HepG2 (cell line): ENCODE measurements around the gene ERRFI1. TPM values are rescaled to one million over a fixed set of nuclear protein-coding genes. Genes with fewer than 3 reads are reported as not detected.

Source experiments
- BCL6 ChIP-seq: IDR thresholded peaks from 2 replicates; pipeline ENCODE4 v1.6.1; 2016; ENCODE audit warnings: missing genetic modification reagents, missing compliant biosample characterization
- CENPX ChIP-seq: sonication (generic); formaldehyde crosslinking; IDR thresholded peaks from 2 replicates; pipeline ENCODE4 v1.9.0; 2021; ENCODE audit warnings: mild to moderate bottlenecking, missing genetic modification reagents, moderate library complexity
- CSRNP1 ChIP-seq: sonication (generic); formaldehyde crosslinking; IDR thresholded peaks from 2 replicates; pipeline ENCODE4 v1.8.1; 2023; ENCODE audit warnings: mild to moderate bottlenecking, missing genetic modification reagents
- KDM5B ChIP-seq: sonication (generic); formaldehyde crosslinking; IDR thresholded peaks from 2 replicates; pipeline ENCODE4 v1.4.0; 2020; ENCODE audit warnings: missing genetic modification reagents, mild to moderate bottlenecking, borderline replicate concordance
- KLF11 ChIP-seq: IDR thresholded peaks from 2 replicates; pipeline ENCODE4 v1.6.1; 2016; ENCODE audit warnings: missing compliant biosample characterization
- KLF6 ChIP-seq: IDR thresholded peaks from 2 replicates; pipeline ENCODE4 v1.8.0; 2016; ENCODE audit warnings: missing biosample characterization, missing genetic modification reagents
- MEF2D ChIP-seq: sonication (generic); formaldehyde crosslinking; IDR thresholded peaks from 2 replicates; pipeline ENCODE4 v1.5.1; 2020; ENCODE audit warnings: mild to moderate bottlenecking, missing genetic modification reagents
- MYNN ChIP-seq: sonication (generic); formaldehyde crosslinking; IDR thresholded peaks from 2 replicates; pipeline ENCODE4 v1.4.0; 2020; ENCODE audit warnings: mild to moderate bottlenecking, low read depth, missing genetic modification reagents
- NFYC ChIP-seq: IDR thresholded peaks from 2 replicates; pipeline ENCODE4 v1.6.1; 2016; ENCODE audit warnings: missing genetic modification reagents, missing compliant biosample characterization
- POLR2A ChIP-seq, 2 experiments: IDR thresholded peaks; 2 replicates each; pipeline ENCODE4 v1.6.1; 2011; ENCODE audit warnings: low read depth in 2 of 2, low read length in 2 of 2, mild to moderate bottlenecking in 1 of 2, moderate library complexity in 1 of 2; ENCODE audit not compliant: insufficient read depth in 1 of 2
- POLR2G ChIP-seq: fragments of 200-400 bp; formaldehyde crosslinking; IDR thresholded peaks from 2 replicates; pipeline ENCODE4 v1.6.1; 2018; ENCODE audit warnings: mild to moderate bottlenecking, low read depth, low read length, moderate library complexity
- SIN3B ChIP-seq: fragments of 150-350 bp; IDR thresholded peaks from 2 replicates; pipeline ENCODE4 v1.6.1; 2014; ENCODE audit warnings: low read length
- SRSF4 ChIP-seq: fragments of 200-400 bp; formaldehyde crosslinking; IDR thresholded peaks from one replicate; pipeline ENCODE4 v1.6.1; 2018; ENCODE audit warnings: mild to moderate bottlenecking, low read depth, low read length, moderate library complexity; ENCODE audit not compliant: poor library complexity, severe bottlenecking
- TCF7 ChIP-seq: sonication (generic); IDR thresholded peaks from 2 replicates; pipeline ENCODE4 v1.6.1; 2016; ENCODE audit warnings: antibody characterized with exemption, low read depth
- TFAP4 ChIP-seq: sonication (generic); IDR thresholded peaks from 2 replicates; pipeline ENCODE4 v1.6.1; 2016; ENCODE audit warnings: low read depth, borderline replicate concordance
- TFDP2 ChIP-seq: sonication (generic); formaldehyde crosslinking; IDR thresholded peaks from 2 replicates; pipeline ENCODE4 v1.4.0; 2020; ENCODE audit warnings: missing genetic modification reagents
- U2AF2 ChIP-seq: fragments of 200-400 bp; formaldehyde crosslinking; IDR thresholded peaks from 2 replicates; pipeline ENCODE4 v1.6.1; 2017; ENCODE audit warnings: low read depth, mild to moderate bottlenecking, low read length
- ZBTB43 ChIP-seq: sonication (generic); formaldehyde crosslinking; conservative IDR thresholded peaks from 2 replicates; pipeline ENCODE4 v1.4.0; 2020; ENCODE audit warnings: missing genetic modification reagents
- ZNF124 ChIP-seq: sonication (generic); formaldehyde crosslinking; IDR thresholded peaks from 2 replicates; pipeline ENCODE4 v1.4.0; 2020; ENCODE audit warnings: missing genetic modification reagents
- ZNF138 ChIP-seq: sonication (generic); formaldehyde crosslinking; IDR thresholded peaks from 2 replicates; pipeline ENCODE4 v1.5.0; 2020; ENCODE audit warnings: mild to moderate bottlenecking, low read depth, missing genetic modification reagents
- ZNF143 ChIP-seq: sonication (generic); formaldehyde crosslinking; IDR thresholded peaks from 2 replicates; pipeline ENCODE4 v1.4.0; 2020; ENCODE audit warnings: missing genetic modification reagents
- ZNF329 ChIP-seq: sonication (generic); formaldehyde crosslinking; IDR thresholded peaks from 2 replicates; pipeline ENCODE4 v1.9.0; 2021; ENCODE audit warnings: low read depth, mild to moderate bottlenecking, missing genetic modification reagents
- ZNF414 ChIP-seq: sonication (generic); formaldehyde crosslinking; IDR thresholded peaks from 2 replicates; pipeline ENCODE4 v1.5.0; 2020; ENCODE audit warnings: missing genetic modification reagents
- ZNF816 ChIP-seq: sonication (generic); formaldehyde crosslinking; IDR thresholded peaks from 2 replicates; pipeline ENCODE4 v1.8.0; 2022; ENCODE audit warnings: missing genetic modification reagents, mild to moderate bottlenecking, borderline replicate concordance
- ZSCAN31 ChIP-seq: sonication (generic); formaldehyde crosslinking; IDR thresholded peaks from 2 replicates; pipeline ENCODE4 v1.5.0; 2020; ENCODE audit warnings: low read depth, mild to moderate bottlenecking, missing genetic modification reagents
- polyA plus RNA-seq, 8 experiments: library from polyadenylated mRNA; depleted of rRNA in 3 of 8; stranded (reverse) in 7 of 8; unstranded in 1 of 8; fragments of >200 nt; fragmentation: Illumina TruSeq in 4 of 8; extraction: Trizol in 4 of 8; gene quantifications; 2 replicates each; pipeline versions ENCODE4 v1.2.1 to v1.2.3, GENCODE V29; 2011 to 2016; ENCODE audit warnings: low read depth in 4 of 8, missing spikeins in 1 of 8, mixed read lengths in 1 of 8; ENCODE audit not compliant: insufficient read depth in 1 of 8
- total RNA-seq, 5 experiments: library from RNA; depleted of rRNA; stranded (reverse); fragments of >200 nt; fragmentation: Illumina TruSeq; extraction: Trizol; gene quantifications; 2 replicates each; pipeline ENCODE4 v1.2.3, GENCODE V29; 2016; ENCODE audit warnings: low read depth in 1 of 5

ERRFI1 gene
- total and polyA plus RNA-seq, 2 of the 13 experiments (the other 11 are each of a cell fraction or from before 2014, with no cell fraction given) = 84.4 to 753 TPM

GRCh38 chr1:8009043-8010002 lies 16.8 kb downstream of the ERRFI1 start (continued):
- TF ChIP-seq ZNF414 (CRISPR knock-in tag) (no peak), TFAP4 (no peak), ZSCAN31 (CRISPR knock-in tag) (no peak), ZNF124 (CRISPR knock-in tag) (no peak), BCL6 (CRISPR knock-in tag) (no peak), KLF11 (CRISPR knock-in tag) (no peak), TFDP2 (CRISPR knock-in tag) (no peak), KLF6 (CRISPR knock-in tag) (no peak), NFYC (CRISPR knock-in tag) (no peak), MEF2D (CRISPR knock-in tag) (no peak), POLR2G (peak; percentile 51), MYNN (CRISPR knock-in tag) (no peak), ZNF329 (CRISPR knock-in tag) (no peak), TCF7 (no peak), CSRNP1 (CRISPR knock-in tag) (no peak), POLR2A (IDR thresholded peaks at IDR 0.05; ENCODE audit: insufficient read depth in 1 of 2, low read depth in 2 of 2, low read length in 2 of 2) (peak in 1 of 2 experiments; percentile 47; a peak in 1 of 4 replicates), ZNF138 (no peak), U2AF2 (no peak), ZNF143 (CRISPR knock-in tag) (no peak), SIN3B (no peak), ZNF816 (CRISPR knock-in tag) (peak; percentile 18; the same call in 1 of the 2 replicates), CENPX (CRISPR knock-in tag) (no peak), KDM5B (no peak), ZBTB43 (CRISPR knock-in tag) (no peak), SRSF4 (no peak)
